ENCODE results near the gene XYLT1.

DNA sequence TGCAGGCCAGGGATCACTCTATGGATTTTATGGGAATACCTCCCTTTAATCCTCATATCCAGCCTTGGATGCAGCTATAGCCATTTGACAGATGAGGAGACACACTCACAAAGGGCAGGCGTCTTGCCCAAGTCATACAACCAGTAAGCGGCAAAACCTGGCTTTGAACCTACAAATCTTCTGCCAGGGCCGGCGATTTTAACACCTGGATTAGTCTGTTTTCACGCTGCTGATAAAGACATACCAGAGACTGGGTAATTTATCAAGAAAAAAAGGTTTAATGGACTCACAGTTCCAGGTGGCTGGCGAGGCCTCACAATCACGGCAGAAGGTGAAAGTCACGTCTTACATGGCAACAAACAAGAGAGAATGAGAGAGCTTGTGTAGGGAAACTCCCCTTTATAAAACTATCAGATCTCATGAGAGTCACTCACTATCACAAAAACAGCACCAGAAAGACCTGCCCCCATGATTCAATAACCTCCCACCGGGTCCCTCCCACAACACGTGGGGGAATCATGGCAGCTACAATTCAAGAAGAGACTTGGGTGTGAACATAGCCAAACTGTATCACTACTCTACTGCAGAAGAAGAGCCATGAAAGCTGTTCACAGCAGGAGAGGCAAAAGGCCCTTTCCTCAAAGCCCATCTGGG lies 67.5 kb downstream of the XYLT1 start:
- TF ChIP-seq POLR2A (IDR thresholded peaks at IDR 0.05) = no peak
- TF ChIP-seq, protein P1, sequence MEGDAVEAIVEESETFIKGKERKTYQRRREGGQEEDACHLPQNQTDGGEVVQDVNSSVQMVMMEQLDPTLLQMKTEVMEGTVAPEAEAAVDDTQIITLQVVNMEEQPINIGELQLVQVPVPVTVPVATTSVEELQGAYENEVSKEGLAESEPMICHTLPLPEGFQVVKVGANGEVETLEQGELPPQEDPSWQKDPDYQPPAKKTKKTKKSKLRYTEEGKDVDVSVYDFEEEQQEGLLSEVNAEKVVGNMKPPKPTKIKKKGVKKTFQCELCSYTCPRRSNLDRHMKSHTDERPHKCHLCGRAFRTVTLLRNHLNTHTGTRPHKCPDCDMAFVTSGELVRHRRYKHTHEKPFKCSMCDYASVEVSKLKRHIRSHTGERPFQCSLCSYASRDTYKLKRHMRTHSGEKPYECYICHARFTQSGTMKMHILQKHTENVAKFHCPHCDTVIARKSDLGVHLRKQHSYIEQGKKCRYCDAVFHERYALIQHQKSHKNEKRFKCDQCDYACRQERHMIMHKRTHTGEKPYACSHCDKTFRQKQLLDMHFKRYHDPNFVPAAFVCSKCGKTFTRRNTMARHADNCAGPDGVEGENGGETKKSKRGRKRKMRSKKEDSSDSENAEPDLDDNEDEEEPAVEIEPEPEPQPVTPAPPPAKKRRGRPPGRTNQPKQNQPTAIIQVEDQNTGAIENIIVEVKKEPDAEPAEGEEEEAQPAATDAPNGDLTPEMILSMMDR (IDR thresholded peaks at IDR 0.05) = no peak

Measured in vagina (tissue), 2 donors.